ENCODE results near the gene ADAMTS18. TPM values are rescaled to one million over a fixed set of nuclear protein-coding genes. Genes with fewer than 3 reads are reported as not detected.

ADAMTS18 gene
- total and polyA plus RNA-seq, 2 donors (not counting 3 experiments of a cell fraction or from before 2014, with no cell fraction given): 18.4 to 27.5 TPM

DNA sequence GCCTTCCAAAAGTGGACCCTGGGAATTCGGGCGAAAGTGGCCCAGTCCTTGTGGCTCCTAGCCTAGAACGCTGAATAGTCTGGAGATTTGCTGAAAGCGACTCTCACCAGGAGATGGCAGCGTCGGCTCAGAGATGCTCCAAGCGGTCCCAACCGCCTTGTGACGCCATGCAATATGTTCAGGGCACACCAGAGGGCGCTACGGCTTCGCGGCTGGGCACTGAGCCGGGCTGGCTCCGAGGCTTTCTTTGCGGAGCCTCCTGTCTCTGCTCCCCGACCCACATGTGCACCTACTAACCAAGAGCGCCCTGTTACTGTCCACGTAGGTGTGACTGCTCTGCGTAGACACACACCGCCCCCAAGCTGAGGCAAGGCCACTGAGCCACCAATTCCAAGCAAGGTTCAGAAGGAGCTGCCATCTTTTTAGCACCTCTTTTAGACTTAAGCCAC, 198.7 kb downstream of the ADAMTS18 start:
- H3K4me1 ChIP-seq (ENCODE audit: control insufficient read depth, extremely low read depth, insufficient read depth, low read length): no peaks in the 10 kb centered on the region
- H3K4me3 ChIP-seq (replicated peaks in 1 of 3; ENCODE audit: insufficient read depth in 1 of 3, low read depth in 1 of 3, low read length in 3 of 3): no peak overlapping the region
- intact Hi-C loops (cut with micrococcal nuclease): loop anchor here (1.0 to 10.0 kb wide), 13 partner anchors 53 to 864 kb away; no protein-coding TSS in a partner anchor
- no peaks in the 10 kb centered on the region for H3K79me2 ChIP-seq (ENCODE audit: control insufficient read depth, insufficient read depth, low read length)
- H3K9ac ChIP-seq (replicated peaks; ENCODE audit: extremely low read depth, insufficient read depth, low read length): peak overlapping the region; percentile 28
- ChIA-PET POLR2A (interaction anchor here (0.6 to 1.3 kb wide), 2 partner anchors 348 to 734 kb away, joined by 3 to 8 read pairs; no protein-coding TSS in a partner anchor), CTCF (interaction anchor here (0.6 to 9.8 kb wide), 23 partner anchors 10 to 863 kb away, joined by 3 to 185 read pairs (median 4); partner anchors contain the start of genes ADAMTS18 and WWOX)
- peak overlapping the region; percentile 67 for H2AFZ ChIP-seq (ENCODE audit: low read depth, low read length)
- dilution Hi-C loops (cut with MboI; ENCODE audit: extremely low pct_ligation_motif_present, low sequenced_read_pairs): loop anchor here (25.0 kb wide), 1 partner anchor 351 kb away; no protein-coding TSS in a partner anchor
- peak overlapping the region; percentile 19 for H3K4me2 ChIP-seq (ENCODE audit: insufficient read depth, low read length)
- H4K20me1 ChIP-seq (replicated peaks; ENCODE audit: control insufficient read depth, extremely low read depth, insufficient read depth, low read length): no peaks in the 10 kb centered on the region
- no TSS peak for BruUV-seq (replicated peaks)
- TF ChIP-seq, protein P1, sequence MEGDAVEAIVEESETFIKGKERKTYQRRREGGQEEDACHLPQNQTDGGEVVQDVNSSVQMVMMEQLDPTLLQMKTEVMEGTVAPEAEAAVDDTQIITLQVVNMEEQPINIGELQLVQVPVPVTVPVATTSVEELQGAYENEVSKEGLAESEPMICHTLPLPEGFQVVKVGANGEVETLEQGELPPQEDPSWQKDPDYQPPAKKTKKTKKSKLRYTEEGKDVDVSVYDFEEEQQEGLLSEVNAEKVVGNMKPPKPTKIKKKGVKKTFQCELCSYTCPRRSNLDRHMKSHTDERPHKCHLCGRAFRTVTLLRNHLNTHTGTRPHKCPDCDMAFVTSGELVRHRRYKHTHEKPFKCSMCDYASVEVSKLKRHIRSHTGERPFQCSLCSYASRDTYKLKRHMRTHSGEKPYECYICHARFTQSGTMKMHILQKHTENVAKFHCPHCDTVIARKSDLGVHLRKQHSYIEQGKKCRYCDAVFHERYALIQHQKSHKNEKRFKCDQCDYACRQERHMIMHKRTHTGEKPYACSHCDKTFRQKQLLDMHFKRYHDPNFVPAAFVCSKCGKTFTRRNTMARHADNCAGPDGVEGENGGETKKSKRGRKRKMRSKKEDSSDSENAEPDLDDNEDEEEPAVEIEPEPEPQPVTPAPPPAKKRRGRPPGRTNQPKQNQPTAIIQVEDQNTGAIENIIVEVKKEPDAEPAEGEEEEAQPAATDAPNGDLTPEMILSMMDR (IDR thresholded peaks at IDR 0.05; ENCODE audit: extremely low read depth in 1 of 2, insufficient read depth in 1 of 2, low read depth in 1 of 2, low read length in 2 of 2): peak; percentile 99 to 100
- no peak for TF ChIP-seq JUN (IDR thresholded peaks at IDR 0.05; ENCODE audit: borderline replicate concordance, insufficient read depth, insufficient read length, low read depth)
- peak; percentile 54 for TF ChIP-seq POLR2AphosphoS5 (IDR thresholded peaks at IDR 0.05; ENCODE audit: insufficient read depth, low read depth, low read length)
- no peak for TF ChIP-seq POLR2A (IDR thresholded peaks at IDR 0.05; ENCODE audit: low read depth, low read length)
- no peak for TF ChIP-seq GATA2 (IDR thresholded peaks at IDR 0.05; ENCODE audit: insufficient read depth, insufficient read length, low read depth, low read length)
- no peak overlapping the region for H3K27ac ChIP-seq (ENCODE audit: insufficient read depth, low read depth, low read length)
- no peaks in the 10 kb centered on the region for H3K9me3 ChIP-seq (replicated peaks; ENCODE audit: control insufficient read depth, insufficient read depth, low read length)
- H3K36me3 ChIP-seq (ENCODE audit: control insufficient read depth in 2 of 2, extremely low read depth in 1 of 2, insufficient read depth in 2 of 2, low read length in 2 of 2): no peaks in the 10 kb centered on the region
- H3K9me1 ChIP-seq (replicated peaks; ENCODE audit: control insufficient read depth, extremely low read depth, insufficient read depth, low read length): no peaks in the 10 kb centered on the region
- H3K27me3 ChIP-seq (ENCODE audit: control insufficient read depth in 2 of 2, insufficient read depth in 2 of 2, low read length in 2 of 2): no peaks in the 10 kb centered on the region
- FAIRE-seq (peak; percentile 95), DNase-seq (ENCODE audit: low read depth, low spot score) (peak; percentile 87)
